Skin of body (tissue), 2 donors: ENCODE measurements around the gene PHF21B. TPM values are rescaled to one million over a fixed set of nuclear protein-coding genes. Genes with fewer than 3 reads are reported as not detected.

Source experiments
- DNase-seq: peaks from one replicate; lab custom pipeline; 2025; lab: John Stamatoyannopoulos, UW
- total RNA-seq: library from RNA; depleted of rRNA; stranded (reverse); fragments of >200 nt; gene quantifications from one replicate; pipeline ENCODE4 v1.2.3, GENCODE V29; 2014

Gene PHF21B
- total RNA-seq, 1 donor from 2014 or later, result 0.39 TPM

DNA sequence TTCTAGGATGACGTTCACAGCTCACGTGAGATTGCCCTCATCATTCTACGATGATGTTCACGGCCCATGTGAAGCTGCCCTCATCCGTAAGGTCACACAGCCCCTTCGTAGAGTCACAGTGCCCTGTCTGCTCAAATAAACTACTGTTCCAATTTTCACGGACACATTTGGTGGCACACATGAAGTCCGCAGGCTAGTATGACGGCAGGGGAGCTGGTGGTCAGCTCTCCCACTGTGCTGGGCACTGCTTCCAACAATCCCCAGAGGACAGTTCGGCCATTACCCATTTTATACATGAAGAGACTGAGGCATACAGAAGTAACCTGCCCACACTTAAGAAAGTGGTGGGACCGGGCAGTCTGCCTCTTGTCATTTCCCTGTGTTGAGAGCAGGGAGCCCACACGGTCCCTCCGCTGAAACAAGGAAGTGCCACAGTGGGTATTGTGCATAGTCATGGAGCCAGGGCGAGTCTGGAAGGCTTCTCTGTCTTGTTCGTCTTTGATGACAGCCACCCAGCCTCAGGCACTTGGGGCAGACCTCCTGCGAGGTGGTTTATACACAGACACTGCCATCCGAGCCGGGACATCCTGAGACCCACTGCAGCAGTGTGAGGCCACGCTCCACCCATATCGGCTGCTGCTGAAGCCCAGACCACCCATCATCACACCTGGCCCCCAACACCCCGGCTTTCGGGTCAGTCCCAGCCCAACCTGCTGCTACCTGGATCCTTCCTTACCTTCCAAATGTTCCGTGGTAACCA is 114.3 kb downstream of the PHF21B start:
- no peak for DNase-seq

DNA sequence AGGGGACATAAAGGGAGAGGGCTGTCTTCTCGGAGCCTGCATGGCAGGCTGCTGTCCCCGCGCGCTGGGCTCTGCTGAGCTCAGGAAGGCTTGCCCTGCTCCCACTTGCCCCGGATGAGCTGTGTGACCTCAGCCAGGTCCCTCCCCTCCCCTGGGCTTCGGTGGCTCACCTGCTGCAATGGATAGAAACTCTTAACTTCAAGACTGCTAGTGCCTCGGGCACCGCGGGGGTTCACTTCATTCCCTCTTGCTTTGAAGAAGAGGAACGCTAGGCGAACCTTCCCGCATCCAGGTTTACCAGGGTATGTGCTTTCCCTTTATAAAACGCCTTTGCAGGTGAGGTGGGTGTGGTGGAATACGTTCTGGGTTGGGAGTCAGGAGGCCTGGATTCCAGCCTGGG is 115.0 kb downstream of the PHF21B start:
- DNase-seq, result no peak

- no peak for DNase-seq
Observed at GRCh38 chr22:44894321-44894720, 115.5 kb downstream of the PHF21B start.

- DNase-seq, result no peak
Observed at GRCh38 chr22:44893731-44894080, 116.1 kb downstream of the PHF21B start.

DNA sequence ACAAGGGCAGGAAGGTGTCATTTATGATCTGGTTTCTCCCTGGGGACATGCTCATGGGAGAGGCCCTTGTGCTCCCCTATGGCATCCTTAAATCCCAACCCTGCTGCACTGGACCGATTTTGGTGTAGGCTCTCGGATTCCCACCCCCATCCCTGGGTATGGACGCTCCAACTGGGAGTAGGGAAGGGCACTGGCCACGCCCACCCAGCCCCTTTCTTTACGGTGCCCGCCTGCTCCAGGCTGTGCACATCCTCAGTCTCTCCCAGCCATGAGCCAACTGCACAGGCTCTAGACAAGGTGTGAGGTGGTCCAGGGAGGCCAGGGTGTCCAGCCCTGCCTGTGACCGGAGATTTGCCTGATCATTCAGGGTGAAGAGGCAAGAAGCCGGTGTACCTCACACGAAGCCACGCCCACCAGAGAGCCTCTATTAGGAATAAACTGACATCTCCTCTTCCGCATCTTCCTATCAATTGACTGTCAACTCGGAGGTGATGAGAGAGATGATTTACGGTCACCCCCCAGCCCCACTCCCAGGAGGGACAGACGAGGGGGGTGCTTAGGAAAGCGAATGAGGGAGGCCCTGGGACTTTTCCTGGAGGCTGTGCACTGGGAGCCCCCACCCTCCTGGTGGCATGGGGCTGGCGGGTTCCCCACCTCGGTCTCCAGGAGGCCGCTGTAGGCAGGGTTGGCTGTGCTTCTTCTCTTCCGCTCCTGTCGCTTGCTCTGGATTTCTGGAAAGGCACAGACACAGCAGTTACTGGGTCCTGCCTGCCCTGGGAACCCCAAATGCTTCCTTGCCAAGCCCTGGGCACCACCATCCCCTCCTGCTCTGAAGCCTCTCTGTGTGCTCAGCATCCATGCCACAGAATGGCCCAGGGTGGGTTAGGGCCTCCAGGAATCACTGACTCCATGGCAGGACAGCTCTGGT is 116.7 kb downstream of the PHF21B start:
- DNase-seq, result no peak

DNA sequence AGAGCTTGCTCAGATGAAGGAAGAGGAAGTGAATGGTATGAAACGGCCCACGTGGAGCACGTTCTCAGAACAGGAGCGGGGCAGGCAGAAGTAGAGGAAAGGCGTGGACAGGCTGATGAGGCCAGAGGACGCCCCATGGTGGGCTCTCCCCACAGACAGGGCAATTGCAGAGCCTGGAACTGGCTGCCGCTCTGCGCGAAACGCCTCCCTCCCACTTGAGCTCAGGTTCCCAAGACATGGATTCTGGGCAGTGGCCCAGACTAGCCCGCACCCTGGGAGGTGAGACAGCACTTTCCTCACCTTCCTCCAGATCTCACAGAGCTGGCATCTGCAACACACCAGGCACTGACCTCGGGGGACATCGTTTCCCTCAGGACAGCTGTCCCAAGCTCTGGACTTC is 117.6 kb downstream of the PHF21B start:
- no peak for DNase-seq

- DNase-seq, result no peak
Observed at GRCh38 chr22:44891791-44892190, 118.0 kb downstream of the PHF21B start.

DNA sequence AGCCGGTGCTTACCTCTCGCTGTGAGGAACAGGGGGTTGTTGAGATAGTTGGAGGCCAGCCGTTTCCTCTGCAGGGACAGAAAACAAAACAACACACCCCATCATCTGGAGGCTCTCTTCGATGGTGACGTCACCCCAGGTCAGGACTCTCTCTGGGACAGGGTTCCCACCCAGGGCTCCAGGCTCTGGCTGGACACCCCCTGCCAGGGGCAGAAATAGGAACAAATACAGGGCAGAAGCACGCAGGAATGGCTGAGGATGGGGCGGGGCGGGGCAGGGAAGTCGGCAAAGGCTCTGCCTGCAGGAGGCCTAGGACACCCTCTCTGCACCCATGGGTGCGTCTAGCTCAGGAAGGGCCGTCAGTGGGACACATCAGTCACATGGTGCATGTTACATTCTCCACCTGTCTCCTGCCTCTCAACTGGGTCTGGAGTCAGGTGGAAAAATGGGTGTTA is 118.5 kb downstream of the PHF21B start:
- no peak for DNase-seq

DNA sequence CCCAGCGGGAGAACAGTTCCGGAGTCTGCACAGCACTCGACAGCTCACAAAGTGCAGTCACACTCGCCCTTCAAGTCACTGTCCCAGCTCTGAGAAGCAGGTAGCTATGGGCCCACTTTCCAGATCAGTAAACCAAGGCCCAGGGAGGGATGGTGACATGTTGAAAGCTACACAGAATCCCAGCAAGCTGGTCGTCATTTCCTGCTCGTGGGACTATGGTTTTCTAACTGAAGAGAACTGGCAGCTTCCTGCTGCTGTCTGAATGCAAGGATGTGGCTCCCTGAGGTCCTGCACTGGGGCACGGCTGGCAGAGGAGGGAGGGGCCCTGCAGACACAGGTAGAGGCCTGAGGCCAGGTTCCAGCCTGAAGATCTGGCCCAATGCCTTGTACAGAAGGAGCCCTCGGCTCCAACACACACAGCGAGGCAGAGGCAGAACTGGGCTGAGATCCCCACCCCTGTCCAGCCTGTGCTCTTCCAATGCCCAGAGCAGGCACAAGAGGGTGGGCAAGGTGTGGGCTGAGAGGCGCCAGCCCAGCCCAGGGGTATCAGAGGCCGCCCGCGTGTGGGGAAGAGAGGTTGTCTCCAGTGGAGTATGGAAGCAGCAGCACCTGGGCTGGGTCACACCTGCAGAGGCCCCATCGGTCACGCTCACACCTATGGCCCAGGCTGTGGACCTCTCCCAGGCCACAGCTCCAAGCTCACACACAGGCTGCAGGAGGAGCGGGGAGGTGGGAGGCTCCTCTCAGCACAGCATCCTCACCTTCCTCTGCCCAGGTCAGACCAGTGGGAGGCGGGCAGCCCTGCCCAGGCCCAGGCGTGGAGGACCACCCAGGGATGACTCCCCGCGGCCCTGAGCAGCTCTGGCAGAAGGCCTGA is 119.2 kb downstream of the PHF21B start:
- DNase-seq, result no peak

DNA sequence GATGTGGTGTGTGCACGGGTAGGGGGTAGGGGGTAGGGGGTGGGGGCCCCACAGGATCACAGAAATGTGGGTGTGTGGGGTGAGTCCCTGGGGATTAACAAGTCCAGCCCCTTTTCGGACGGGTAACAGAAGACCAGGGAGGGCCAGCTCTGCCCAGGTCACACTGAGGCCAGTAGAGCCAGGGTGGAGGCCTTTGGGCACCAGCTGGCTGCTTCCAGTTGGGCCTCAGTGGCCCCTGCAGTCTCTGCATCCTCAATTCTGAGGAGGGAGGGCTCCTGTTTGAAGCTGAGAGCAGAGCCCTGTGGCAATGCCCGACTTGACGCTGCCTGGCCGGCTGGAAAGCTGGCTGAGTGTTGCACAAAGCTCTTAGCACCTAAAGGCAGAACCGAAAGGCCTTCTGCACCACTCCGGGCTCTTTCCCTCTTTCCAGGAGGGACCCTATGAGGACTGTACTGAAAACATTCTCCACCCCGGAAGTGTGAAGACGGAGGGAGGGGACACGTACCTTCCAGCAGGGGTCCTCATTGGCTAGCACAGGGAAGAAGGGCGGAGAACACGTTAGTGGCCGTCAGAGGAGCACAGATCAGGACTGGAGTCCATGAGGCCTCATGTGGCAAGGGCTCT is 120.4 kb downstream of the PHF21B start:
- no peak for DNase-seq

DNA sequence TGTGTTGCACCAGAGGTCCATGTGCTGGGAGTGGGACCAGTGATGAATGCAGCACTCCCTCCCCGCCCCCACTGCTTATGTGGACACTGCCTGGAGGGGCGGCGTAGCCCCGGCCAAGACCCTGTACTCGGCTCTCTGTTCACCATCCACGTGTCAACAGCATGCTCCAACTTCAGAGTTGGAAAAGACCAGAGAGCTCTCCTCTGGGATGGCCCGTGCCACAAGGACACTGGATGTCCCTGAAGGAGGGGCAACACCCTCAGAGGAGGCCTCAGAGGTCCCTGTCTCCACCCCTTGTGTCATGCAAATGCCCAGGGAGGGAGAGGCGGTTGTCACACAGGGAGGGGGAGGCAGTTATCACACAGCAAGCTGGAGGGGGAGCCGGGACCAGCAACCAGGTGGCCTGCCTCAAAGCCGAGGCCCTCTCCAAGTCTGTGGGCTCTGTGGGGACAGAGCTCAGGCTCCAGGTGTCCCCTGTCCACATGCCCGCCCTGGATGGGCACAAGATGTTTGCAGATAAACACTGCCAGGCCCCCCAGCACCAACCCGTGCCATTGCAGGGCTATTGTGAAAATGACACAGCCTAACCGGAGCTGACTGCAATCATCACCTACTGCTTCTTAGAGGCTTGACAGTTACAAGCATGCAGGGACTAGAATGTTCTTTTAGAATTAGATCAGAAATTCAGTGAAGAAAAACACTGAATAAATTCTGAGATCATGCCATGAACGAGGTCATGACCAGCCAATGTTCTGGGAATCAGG is 121.1 kb downstream of the PHF21B start:
- DNase-seq, result no peak

DNA sequence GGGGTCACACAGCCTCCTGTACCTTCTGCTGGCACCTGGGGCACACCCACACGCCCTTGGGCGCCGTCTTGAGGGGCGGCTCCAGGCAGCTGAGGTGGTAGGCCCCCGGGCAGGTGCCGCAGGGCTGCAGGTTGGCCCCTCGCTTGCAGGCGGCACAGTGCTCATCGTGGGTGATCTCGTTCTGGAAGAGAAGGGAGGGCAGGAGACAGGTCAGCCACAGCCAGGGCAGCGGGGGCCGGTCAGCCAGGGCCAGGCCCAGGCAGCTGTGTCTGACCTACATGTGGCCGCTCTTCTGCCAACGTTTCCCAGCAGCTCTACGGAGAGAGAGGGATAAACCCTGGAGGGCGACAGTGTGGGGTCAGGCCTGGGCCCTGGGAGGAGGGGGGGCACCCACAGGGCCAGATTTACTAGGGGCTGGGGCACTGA is 121.9 kb downstream of the PHF21B start:
- no peak for DNase-seq

GRCh38 chr22:44885806-44886360 is 123.9 kb downstream of the PHF21B start:
- no peak for DNase-seq

- DNase-seq, result no peak
Observed at GRCh38 chr22:44884968-44885805, 124.6 kb downstream of the PHF21B start.

GRCh38 chr22:44884562-44884961 is 125.2 kb downstream of the PHF21B start:
- no peak for DNase-seq

GRCh38 chr22:44883011-44883421 is 126.8 kb downstream of the PHF21B start:
- no peak for DNase-seq

- no peak for DNase-seq
Observed at GRCh38 chr22:44882226-44882905, 127.4 kb downstream of the PHF21B start.

DNA sequence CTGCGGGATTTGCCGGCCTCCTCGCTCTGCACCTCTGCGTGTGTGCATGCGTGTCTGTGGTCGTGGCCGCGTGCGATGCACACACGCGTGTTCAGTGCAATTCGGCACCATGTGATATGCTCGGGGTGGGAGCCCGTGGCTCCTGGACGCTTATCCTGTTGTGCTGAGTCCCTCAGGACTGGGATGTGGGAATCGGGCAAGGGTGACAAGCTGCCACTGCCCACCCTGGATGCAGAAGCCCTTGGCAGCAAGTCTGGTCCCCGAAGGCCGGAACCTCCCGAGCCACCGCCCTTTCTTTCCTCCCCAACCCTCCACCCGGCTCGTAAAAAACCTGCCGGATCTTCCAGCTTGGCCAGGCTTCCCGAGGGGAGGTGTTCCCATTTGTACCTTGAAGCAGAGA is 128.2 kb downstream of the PHF21B start:
- no peak for DNase-seq
